Osteoblast (primary cell): Measurements from ENCODE around the gene FAM219A. TPM values are rescaled to one million over a fixed set of nuclear protein-coding genes. Genes with fewer than 3 reads are reported as not detected.
A peak's percentile ranks its signal among the peaks of the same experiment; 100 is the strongest.

ENCODE experiments used
- DNase-seq: peaks from one replicate; pipeline ENCODE4 v3.0.0; 2011; ENCODE audit warnings: low spot score, mixed read lengths; ENCODE audit not compliant: insufficient read length; ENCODE audit errors: missing footprints
- H2AFZ ChIP-seq: 2 replicates; pipeline ENCODE4 v1.6.0; 2011; ENCODE audit warnings: mild to moderate bottlenecking, low read length
- H3K27ac ChIP-seq: 2 replicates; pipeline ENCODE4 v1.5.1; 2011; ENCODE audit warnings: mild to moderate bottlenecking, low read depth, low read length, moderate library complexity
- H3K27me3 ChIP-seq: 2 replicates; pipeline ENCODE4 v1.6.0; 2012; ENCODE audit warnings: mild to moderate bottlenecking, control low read depth, inconsistent platforms, low read length, moderate library complexity; ENCODE audit not compliant: insufficient read depth
- H3K36me3 ChIP-seq: 2 replicates; pipeline ENCODE4 v1.5.1; 2011; ENCODE audit warnings: mild to moderate bottlenecking, low read length, control low read depth, moderate library complexity; ENCODE audit not compliant: insufficient read depth
- H3K4me1 ChIP-seq: 2 replicates; pipeline ENCODE4 v1.5.1; 2011; ENCODE audit warnings: mild to moderate bottlenecking, low read length, control low read depth, moderate library complexity; ENCODE audit not compliant: insufficient read depth
- H3K4me2 ChIP-seq: 2 replicates; pipeline ENCODE4 v1.6.0; 2011; ENCODE audit warnings: mild to moderate bottlenecking, low read length; ENCODE audit not compliant: insufficient read depth
- H3K4me3 ChIP-seq: fragments of 200-600 bp; sonication (generic); 3 replicates; pipeline ENCODE4 v1.5.1; 2012; ENCODE audit warnings: mild to moderate bottlenecking, low read length, inconsistent platforms; ENCODE audit not compliant: insufficient read depth
- H3K79me2 ChIP-seq: 2 replicates; pipeline ENCODE4 v1.6.0; 2012; ENCODE audit warnings: mild to moderate bottlenecking, low read length, control low read depth, inconsistent platforms; ENCODE audit not compliant: insufficient read depth
- H3K9me3 ChIP-seq: 2 replicates; pipeline ENCODE4 v1.5.1; 2011; ENCODE audit warnings: low read depth, low read length, control low read depth
- H4K20me1 ChIP-seq: 2 replicates; pipeline ENCODE4 v1.6.0; 2012; ENCODE audit warnings: mild to moderate bottlenecking, low read length, control low read depth; ENCODE audit not compliant: insufficient read depth
- CTCF ChIP-seq: IDR thresholded peaks from 2 replicates; pipeline ENCODE4 v1.5.1; 2011; ENCODE audit warnings: mild to moderate bottlenecking, low read depth, low read length, moderate library complexity; ENCODE audit errors: extremely low read depth
- total RNA-seq: library from RNA; depleted of rRNA; stranded (reverse); fragments of >200 nt; gene quantifications from 2 replicates; pipeline ENCODE4 v1.2.3, GENCODE V29; 2012

FAM219A gene
- 8.5 and 9.4 TPM in 2 replicates for total RNA-seq

- Histone ChIP-seq H3K27me3 (peaks cover 20% of the 10 kb centered on the region), H3K4me2 (peak within 1 kb of the TSS; percentile 95), H3K4me3 (peak within 1 kb of the TSS; percentile 92), H3K9me3 (no peaks in the 10 kb centered on the region), H3K4me1 (peaks cover 27% of the 10 kb centered on the region), H2AFZ (peak within 1 kb of the TSS; percentile 98), H3K27ac (peak within 1 kb of the TSS; percentile 79), H3K36me3 (no peaks in the 10 kb centered on the region), H4K20me1 (peaks cover 28% of the 10 kb centered on the region), H3K79me2 (peaks cover 40% of the 10 kb centered on the region)
- no peak for TF ChIP-seq CTCF
- peak; percentile 100 for DNase-seq
These were observed at the start of gene FAM219A, which contains the start of gene DNAI1 for GRCh38 chr9:34458013-34458958. FAM219A (minus strand) TSS chr9:34458570; CDS start chr9:34458263, 307 bp downstream. DNAI1 (plus strand) TSS chr9:34458805; CDS start chr9:34459006, 201 bp downstream.

- no peak for DNase-seq
- Histone ChIP-seq H3K79me2 (no peaks in the 10 kb centered on the region), H3K4me1 (no peaks in the 10 kb centered on the region), H4K20me1 (no peaks in the 10 kb centered on the region), H3K27me3 (peaks cover 20% of the 10 kb centered on the region), H2AFZ (no peak overlapping the region), H3K4me2 (no peak overlapping the region), H3K4me3 (no peak overlapping the region), H3K27ac (no peak overlapping the region), H3K9me3 (no peaks in the 10 kb centered on the region), H3K36me3 (no peaks in the 10 kb centered on the region)
- no peak for TF ChIP-seq CTCF
These were observed 49.6 kb upstream of the FAM219A start for GRCh38 chr9:34507966-34508365.

DNA sequence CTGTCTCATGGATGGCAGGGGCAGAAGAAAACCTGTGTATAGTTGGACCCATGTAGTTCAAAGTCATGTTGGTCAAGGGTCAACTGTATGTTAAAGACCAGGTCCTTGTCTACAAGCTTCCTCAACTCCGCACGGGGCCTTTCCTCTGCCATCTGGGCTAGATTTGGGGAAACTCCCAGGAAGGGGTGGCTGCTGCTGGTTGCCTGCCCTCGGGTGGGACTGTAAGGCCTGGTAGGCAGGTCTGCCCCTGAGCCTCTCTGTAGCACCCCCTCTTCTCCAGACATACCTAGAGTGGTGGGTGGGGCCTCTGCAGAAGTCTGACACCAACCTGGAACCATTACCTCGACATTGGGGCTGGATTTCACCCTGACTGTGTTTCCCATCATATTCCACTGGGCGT, 49.2 kb upstream of the FAM219A start:
- H4K20me1 ChIP-seq, result no peaks in the 10 kb centered on the region
- no peak for TF ChIP-seq CTCF

DNA sequence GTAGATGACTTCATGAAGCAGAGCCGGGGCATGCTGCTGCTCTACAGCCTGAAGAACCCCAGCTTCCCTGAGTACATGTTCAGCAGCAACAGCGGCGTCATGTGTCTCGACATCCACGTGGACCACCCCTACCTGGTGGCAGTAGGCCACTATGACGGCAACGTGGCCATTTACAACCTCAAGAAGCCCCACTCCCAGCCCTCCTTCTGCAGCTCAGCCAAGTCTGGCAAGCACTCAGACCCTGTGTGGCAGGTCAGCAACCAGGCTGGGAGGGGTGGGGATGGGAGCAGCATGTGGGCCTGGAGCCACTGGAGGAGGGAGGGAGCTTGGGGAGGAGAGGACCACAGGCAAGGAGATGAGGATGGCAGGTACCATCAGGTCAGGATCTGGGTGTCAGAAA, 48.3 kb upstream of the FAM219A start:
- no peak overlapping the region for H3K4me3 ChIP-seq
- H3K4me2 ChIP-seq, result no peak overlapping the region
- H3K4me1 ChIP-seq, result peaks cover 6% of the 10 kb centered on the region
- no peaks in the 10 kb centered on the region for H3K9me3 ChIP-seq
- no peak overlapping the region for H2AFZ ChIP-seq
- no peak for TF ChIP-seq CTCF
- H3K27ac ChIP-seq, result no peak overlapping the region
- H4K20me1 ChIP-seq, result no peaks in the 10 kb centered on the region
- DNase-seq, result no peak
- peaks cover 10% of the 10 kb centered on the region for H3K27me3 ChIP-seq
- H3K36me3 ChIP-seq, result no peaks in the 10 kb centered on the region
- no peaks in the 10 kb centered on the region for H3K79me2 ChIP-seq

More for the DNA sequence above, 49.2 kb upstream of the FAM219A start:
- peaks cover 17% of the 10 kb centered on the region for H3K27me3 ChIP-seq
- H3K4me2 ChIP-seq, result no peak overlapping the region
- no peaks in the 10 kb centered on the region for H3K79me2 ChIP-seq
- H3K4me1 ChIP-seq, result no peaks in the 10 kb centered on the region
- H3K36me3 ChIP-seq, result no peaks in the 10 kb centered on the region
- H3K27ac ChIP-seq, result no peak overlapping the region
- H2AFZ ChIP-seq, result no peak overlapping the region
- no peaks in the 10 kb centered on the region for H3K9me3 ChIP-seq
- peak; percentile 46 for DNase-seq
- no peak overlapping the region for H3K4me3 ChIP-seq
